Neural crest cell (in vitro differentiated cells): ENCODE results near the gene DIAPH3. TPM values are rescaled to one million over a fixed set of nuclear protein-coding genes. Genes with fewer than 3 reads are reported as not detected.

Experiments used
- DNase-seq: peaks from one replicate; pipeline ENCODE4 v3.0.0; 2021; ENCODE audit warnings: low read depth, mixed read lengths, low spot score
- H3K27ac Mint-ChIP-seq: one replicate; pipeline ENCODE4 v1.8.0; 2021; ENCODE audit warnings: mild to moderate bottlenecking, mixed read lengths; ENCODE audit not compliant: unreplicated experiment
- H3K27me3 Mint-ChIP-seq: 2 replicates; pipeline ENCODE4 v1.8.0; 2021; ENCODE audit warnings: low read depth, mild to moderate bottlenecking, mixed read lengths
- H3K36me3 Mint-ChIP-seq: 2 replicates; pipeline ENCODE4 v1.8.0; 2021; ENCODE audit warnings: low read depth, mild to moderate bottlenecking, mixed read lengths
- H3K4me1 Mint-ChIP-seq: 2 replicates; pipeline ENCODE4 v1.8.0; 2021; ENCODE audit warnings: mixed read lengths
- H3K4me3 Mint-ChIP-seq: one replicate; pipeline ENCODE4 v1.8.0; 2021; ENCODE audit warnings: mild to moderate bottlenecking, mixed read lengths
- H3K9me3 Mint-ChIP-seq: 2 replicates; pipeline ENCODE4 v1.8.0; 2021; ENCODE audit warnings: mixed read lengths
- CTCF ChIP-seq: fragments of 200-600 bp; sonication (generic); conservative IDR thresholded peaks from 2 replicates; pipeline ENCODE4 v1.5.0; 2021; ENCODE audit warnings: antibody characterized with exemption, mild to moderate bottlenecking
- total RNA-seq: library from RNA; stranded (reverse); gene quantifications from 2 replicates; pipeline ENCODE4 v1.2.1, GENCODE V29; 2021

Gene DIAPH3
- total RNA-seq, 1 donor from 2014 or later, result 16.4 TPM

- Mint-ChIP-seq H3K27ac (no peak overlapping the region), H3K36me3 (peaks cover 7% of the 10 kb centered on the region), H3K4me1 (no peaks in the 10 kb centered on the region), H3K4me3 (no peak overlapping the region), H3K9me3 (peaks cover 2% of the 10 kb centered on the region), H3K27me3 (no peaks in the 10 kb centered on the region)
- no peak for DNase-seq
- TF ChIP-seq CTCF, result no peak
Observed at GRCh38 chr13:60009300-60010253, 154.2 kb downstream of the DIAPH3 start.

DNA sequence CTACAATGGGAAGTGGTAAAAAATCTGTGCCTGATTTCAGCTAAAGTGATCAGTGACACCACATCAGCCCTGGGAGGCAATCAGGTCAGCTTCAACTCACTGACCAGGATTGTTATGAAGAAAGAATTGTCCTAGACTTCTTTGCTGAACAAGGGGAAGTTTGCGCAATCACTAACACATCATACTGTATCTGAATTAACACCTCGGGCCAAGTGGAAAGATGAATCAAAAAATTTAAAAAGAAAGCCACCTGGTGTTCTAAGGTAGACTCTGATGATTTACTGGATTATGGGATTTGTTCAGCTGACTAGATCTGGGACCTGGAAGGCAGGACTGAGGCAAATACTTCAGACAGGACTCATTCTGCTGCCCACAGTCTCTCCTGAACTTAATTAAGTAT lies 161.8 kb downstream of the DIAPH3 start:
- H3K27ac Mint-ChIP-seq, result no peak overlapping the region
- peaks cover 2% of the 10 kb centered on the region for H3K9me3 Mint-ChIP-seq
- no peak for TF ChIP-seq CTCF
- peaks cover 5% of the 10 kb centered on the region for H3K4me1 Mint-ChIP-seq
- H3K4me3 Mint-ChIP-seq, result no peak overlapping the region
- no peak for DNase-seq
- H3K36me3 Mint-ChIP-seq, result peaks cover 12% of the 10 kb centered on the region
- no peaks in the 10 kb centered on the region for H3K27me3 Mint-ChIP-seq

DNA sequence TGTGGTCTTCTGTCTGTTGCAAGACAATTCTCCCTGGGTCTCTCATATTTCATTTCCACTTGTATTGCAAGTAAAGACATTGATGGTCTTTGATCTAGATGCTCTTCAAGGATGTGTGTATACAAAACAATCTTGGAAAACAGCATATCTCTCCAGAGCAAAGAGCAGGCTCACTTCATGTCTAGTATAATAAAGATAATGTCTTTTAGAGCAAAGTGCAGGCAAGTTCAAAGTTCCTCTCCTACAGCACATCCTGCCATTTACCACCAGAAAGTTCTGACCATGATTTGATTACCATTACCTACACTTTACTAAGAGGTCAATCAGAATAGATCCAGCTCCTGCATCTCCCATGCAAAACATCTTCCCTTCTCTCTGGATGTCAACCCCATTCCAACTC lies 162.8 kb downstream of the DIAPH3 start:
- peaks cover 8% of the 10 kb centered on the region for H3K36me3 Mint-ChIP-seq
- DNase-seq, result no peak
- no peaks in the 10 kb centered on the region for H3K27me3 Mint-ChIP-seq
- H3K4me3 Mint-ChIP-seq, result no peak overlapping the region
- H3K27ac Mint-ChIP-seq, result no peak overlapping the region
- peaks cover 2% of the 10 kb centered on the region for H3K9me3 Mint-ChIP-seq
- H3K4me1 Mint-ChIP-seq, result peaks cover 5% of the 10 kb centered on the region
- TF ChIP-seq CTCF, result no peak

- Mint-ChIP-seq H3K27ac (no peak overlapping the region), H3K9me3 (peaks cover 2% of the 10 kb centered on the region), H3K27me3 (no peaks in the 10 kb centered on the region), H3K4me1 (peaks cover 5% of the 10 kb centered on the region), H3K36me3 (peaks cover 8% of the 10 kb centered on the region), H3K4me3 (no peak overlapping the region)
- no peak for TF ChIP-seq CTCF
- no peak for DNase-seq
Observed at GRCh38 chr13:60000081-60000480, 163.6 kb downstream of the DIAPH3 start.

DNA sequence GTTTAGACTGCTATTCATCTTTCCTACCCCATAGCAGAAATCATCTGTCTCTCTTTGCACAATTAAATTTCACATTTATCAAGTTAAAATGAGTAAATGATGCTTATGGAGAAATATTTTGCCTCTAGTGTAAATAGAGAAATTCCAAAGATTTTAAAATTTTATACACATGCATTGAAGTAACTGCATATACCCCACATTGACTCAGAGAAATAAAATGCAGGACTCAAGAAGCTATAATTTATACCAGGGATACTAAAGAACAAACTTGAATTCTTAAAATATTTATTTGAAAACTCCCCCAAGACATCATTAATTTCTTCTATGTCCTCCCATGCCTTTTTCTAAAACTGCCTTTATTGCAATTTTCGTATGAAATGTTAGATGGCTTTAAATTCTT lies 165.8 kb downstream of the DIAPH3 start:
- Mint-ChIP-seq H3K36me3 (peaks cover 5% of the 10 kb centered on the region), H3K9me3 (peaks cover 2% of the 10 kb centered on the region), H3K27me3 (no peaks in the 10 kb centered on the region), H3K4me1 (peaks cover 5% of the 10 kb centered on the region), H3K27ac (no peak overlapping the region), H3K4me3 (no peak overlapping the region)
- no peak for TF ChIP-seq CTCF
- no peak for DNase-seq
